Thyroid gland (tissue), 4 donors: ENCODE measurements around the gene UMODL1. TPM values are rescaled to one million over a fixed set of nuclear protein-coding genes. Genes with fewer than 3 reads are reported as not detected.

Source experiments
- DNase-seq, 2 donors: peaks; one replicate each; pipeline ENCODE4 v3.0.0-alpha.2; 2019
- H3K27ac ChIP-seq, 3 donors: fragments of 200-600 bp; sonication (generic); 1 replicate in 2 of 3; 2 replicates in 1 of 3; pipeline ENCODE4 v1.5.1; 2016 to 2019; ENCODE audit warnings: mild to moderate bottlenecking in 1 of 3, moderate library complexity in 1 of 3
- H3K27me3 ChIP-seq: fragments of 200-600 bp; sonication (generic); one replicate; pipeline ENCODE4 v1.5.1; 2019
- H3K36me3 ChIP-seq, 2 donors: fragments of 200-600 bp; sonication (generic); one replicate each; pipeline ENCODE4 v1.5.1; 2016 to 2019
- H3K4me1 ChIP-seq, 2 donors: fragments of 200-600 bp; sonication (generic); one replicate each; pipeline ENCODE4 v1.5.1; 2017 to 2019
- H3K4me3 ChIP-seq, 3 donors: fragments of 200-600 bp; sonication (generic); replicated peaks in 1 of 3; 1 replicate in 2 of 3; 2 replicates in 1 of 3; pipeline ENCODE4 v1.5.1; 2016; ENCODE audit warnings: mild to moderate bottlenecking in 1 of 3
- H3K9me3 ChIP-seq: fragments of 200-600 bp; sonication (generic); one replicate; pipeline ENCODE4 v1.5.1; 2017
- POLR2A ChIP-seq, 2 donors: fragments of 450-650 bp; IDR thresholded peaks; one replicate each; pipeline ENCODE4 v1.6.1; 2017; ENCODE audit warnings: antibody characterized with exemption in 2 of 2, mild to moderate bottlenecking in 2 of 2, moderate library complexity in 1 of 2
- WGBS, 2 donors: methylation state at CpG; one replicate each; pipeline ENCODE4 v1.1.5; 2017; 5-methylcytosine and 5-hydroxymethylcytosine counted together
- intact Hi-C: fragments of 100-400 bp; cut with DNase I; formaldehyde crosslinking; loops from one replicate; pipeline ENCODE4 v1.15.1; 2023
- total RNA-seq, 4 donors: library from RNA; depleted of rRNA; stranded (reverse); fragments of >200 nt; gene quantifications; one replicate each; pipeline ENCODE4 v1.2.3, GENCODE V29; 2016
- TF ChIP-seq, protein P1 (sequence below), 6 experiments: fragments of 200-600 bp in 3 of 6; fragments of 450-650 bp in 3 of 6; sonication (generic) in 3 of 6; IDR thresholded peaks; one replicate each; pipeline ENCODE4 v1.5.1; 2016 to 2019; ENCODE audit warnings: antibody characterized with exemption in 6 of 6, mild to moderate bottlenecking in 2 of 6, inconsistent platforms in 1 of 6, moderate library complexity in 1 of 6

The UMODL1 gene
- total RNA-seq, 4 donors from 2014 or later = not detected

DNA sequence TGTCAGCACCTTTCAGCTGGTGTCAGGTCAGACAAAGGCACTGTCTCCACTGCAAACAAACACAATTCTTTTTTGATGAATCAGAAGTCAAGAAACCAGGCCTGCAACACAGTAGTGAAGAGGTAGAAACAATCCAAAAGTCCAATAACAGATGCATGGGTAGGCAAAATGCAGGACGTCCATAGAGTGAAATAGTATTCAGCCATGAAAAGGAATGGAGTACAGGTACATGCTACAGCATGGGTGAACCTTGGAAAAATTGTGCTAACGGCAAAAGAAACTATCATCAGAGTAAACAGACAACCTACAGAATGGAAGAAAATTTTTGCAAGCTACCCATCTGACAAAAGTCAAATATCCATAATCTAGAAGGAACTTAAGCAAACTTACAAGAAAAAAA, 34.8 kb upstream of the UMODL1 start:
- Histone ChIP-seq H3K4me3 (no peak overlapping the region), H3K36me3 (no peaks in the 10 kb centered on the region), H3K27ac (no peak overlapping the region), H3K27me3 (no peaks in the 10 kb centered on the region), H3K9me3 (no peaks in the 10 kb centered on the region), H3K4me1 (peaks cover 0 to 13% of the 10 kb centered on the region in 2 donors)
- intact Hi-C loops = no loop called here
- DNase-seq = no peak
- 93 to 94% methylated on average over 2 of the region's 2 CpGs for WGBS, 2 donors
- TF ChIP-seq, protein P1, sequence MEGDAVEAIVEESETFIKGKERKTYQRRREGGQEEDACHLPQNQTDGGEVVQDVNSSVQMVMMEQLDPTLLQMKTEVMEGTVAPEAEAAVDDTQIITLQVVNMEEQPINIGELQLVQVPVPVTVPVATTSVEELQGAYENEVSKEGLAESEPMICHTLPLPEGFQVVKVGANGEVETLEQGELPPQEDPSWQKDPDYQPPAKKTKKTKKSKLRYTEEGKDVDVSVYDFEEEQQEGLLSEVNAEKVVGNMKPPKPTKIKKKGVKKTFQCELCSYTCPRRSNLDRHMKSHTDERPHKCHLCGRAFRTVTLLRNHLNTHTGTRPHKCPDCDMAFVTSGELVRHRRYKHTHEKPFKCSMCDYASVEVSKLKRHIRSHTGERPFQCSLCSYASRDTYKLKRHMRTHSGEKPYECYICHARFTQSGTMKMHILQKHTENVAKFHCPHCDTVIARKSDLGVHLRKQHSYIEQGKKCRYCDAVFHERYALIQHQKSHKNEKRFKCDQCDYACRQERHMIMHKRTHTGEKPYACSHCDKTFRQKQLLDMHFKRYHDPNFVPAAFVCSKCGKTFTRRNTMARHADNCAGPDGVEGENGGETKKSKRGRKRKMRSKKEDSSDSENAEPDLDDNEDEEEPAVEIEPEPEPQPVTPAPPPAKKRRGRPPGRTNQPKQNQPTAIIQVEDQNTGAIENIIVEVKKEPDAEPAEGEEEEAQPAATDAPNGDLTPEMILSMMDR (IDR thresholded peaks at IDR 0.05) = no peak
- TF ChIP-seq POLR2A (IDR thresholded peaks at IDR 0.05) = no peak

DNA sequence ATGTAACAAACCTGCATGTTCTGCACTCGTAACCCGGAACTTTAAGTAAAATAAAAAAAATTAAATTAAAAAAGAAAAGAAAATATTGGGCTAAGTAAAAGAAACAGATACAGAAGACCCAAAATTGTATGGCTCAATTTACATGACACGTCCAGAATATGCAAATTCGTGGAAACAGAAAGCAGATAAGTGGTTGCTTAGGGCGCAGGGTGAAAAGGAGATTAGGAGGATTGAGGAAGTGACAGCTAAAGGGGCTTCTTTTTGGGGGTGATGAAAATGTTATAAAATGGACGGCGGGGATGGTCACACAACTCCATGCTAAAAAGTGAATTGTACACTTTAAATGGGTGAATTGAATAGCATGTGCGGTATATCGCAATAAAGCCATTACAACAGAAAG, 33.6 kb upstream of the UMODL1 start:
- no peaks in the 10 kb centered on the region for H3K9me3 ChIP-seq
- H3K27ac ChIP-seq = no peak overlapping the region
- H3K36me3 ChIP-seq = no peaks in the 10 kb centered on the region
- DNase-seq = no peak
- H3K4me3 ChIP-seq = no peak overlapping the region
- 82 to 88% methylated on average over 9 of the region's 9 CpGs for WGBS, 2 donors
- no peaks in the 10 kb centered on the region for H3K27me3 ChIP-seq
- intact Hi-C loops = no loop called here
- H3K4me1 ChIP-seq = peaks cover 0 to 13% of the 10 kb centered on the region in 2 donors
- TF ChIP-seq, protein P1 (IDR thresholded peaks at IDR 0.05) = no peak
- TF ChIP-seq POLR2A (IDR thresholded peaks at IDR 0.05) = no peak

- intact Hi-C loops = no loop called here
- peaks cover 0 to 13% of the 10 kb centered on the region in 2 donors for H3K4me1 ChIP-seq
- H3K27me3 ChIP-seq = no peaks in the 10 kb centered on the region
- H3K9me3 ChIP-seq = no peaks in the 10 kb centered on the region
- TF ChIP-seq, protein P1 (IDR thresholded peaks at IDR 0.05) = no peak
- TF ChIP-seq POLR2A (IDR thresholded peaks at IDR 0.05) = no peak
- WGBS, 2 donors = 72 to 76% methylated on average over 12 of the region's 12 CpGs
- no peak overlapping the region for H3K27ac ChIP-seq
- no peak for DNase-seq
- no peak overlapping the region for H3K4me3 ChIP-seq
- no peaks in the 10 kb centered on the region for H3K36me3 ChIP-seq
Measured at GRCh38 chr21:42037943-42038342, 33.2 kb upstream of the UMODL1 start.

GRCh38 chr21:42038393-42038792, 32.7 kb upstream of the UMODL1 start:
- H3K9me3 ChIP-seq = no peaks in the 10 kb centered on the region
- H3K27me3 ChIP-seq = no peaks in the 10 kb centered on the region
- no peak for DNase-seq
- WGBS, 2 donors = 89 to 99% methylated on average over 10 of the region's 10 CpGs
- H3K36me3 ChIP-seq = no peaks in the 10 kb centered on the region
- no peak overlapping the region for H3K4me3 ChIP-seq
- H3K27ac ChIP-seq = no peak overlapping the region
- peaks cover 0 to 13% of the 10 kb centered on the region in 2 donors for H3K4me1 ChIP-seq
- intact Hi-C loops = no loop called here
- TF ChIP-seq, protein P1 (IDR thresholded peaks at IDR 0.05) = no peak
- no peak for TF ChIP-seq POLR2A (IDR thresholded peaks at IDR 0.05)

DNA sequence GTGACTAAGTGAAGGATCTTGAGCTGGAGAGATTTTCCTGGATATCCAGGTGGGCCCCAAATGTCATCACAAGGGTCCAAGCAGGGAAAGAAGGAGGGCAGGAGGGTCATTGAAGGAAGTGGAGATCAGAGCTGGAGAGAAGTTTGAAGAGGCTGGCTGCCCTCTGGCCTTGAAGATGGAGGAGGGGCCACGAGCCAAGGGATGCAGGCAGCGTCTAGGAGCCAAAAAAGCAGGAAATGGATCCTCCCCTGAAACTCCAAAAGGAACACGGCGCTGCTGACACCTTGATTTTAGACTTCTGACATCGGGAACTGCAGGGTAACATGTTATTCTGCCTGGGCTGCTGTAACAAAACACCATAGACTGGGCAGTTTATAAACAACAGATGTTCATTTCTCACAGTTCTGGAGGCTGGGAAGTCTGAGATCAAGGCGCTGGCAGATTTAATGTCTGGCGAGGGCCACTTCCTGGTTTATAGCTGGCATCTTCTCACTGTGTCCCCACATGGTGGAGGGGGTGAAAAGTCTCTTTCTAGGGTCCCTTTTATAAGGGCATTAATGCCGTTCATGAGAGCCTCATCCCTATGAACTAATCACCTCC, 32.2 kb upstream of the UMODL1 start:
- Histone ChIP-seq H3K4me3 (no peak overlapping the region), H3K9me3 (no peaks in the 10 kb centered on the region), H3K27me3 (no peaks in the 10 kb centered on the region), H3K4me1 (peaks cover 0 to 13% of the 10 kb centered on the region in 2 donors), H3K27ac (no peak overlapping the region), H3K36me3 (no peaks in the 10 kb centered on the region)
- intact Hi-C loops = no loop called here
- DNase-seq = no peak
- WGBS, 2 donors = 87 to 89% methylated on average over 8 of the region's 8 CpGs
- TF ChIP-seq, protein P1 (IDR thresholded peaks at IDR 0.05) = no peak
- no peak for TF ChIP-seq POLR2A (IDR thresholded peaks at IDR 0.05)
